ENCODE results near the gene NMNAT2. TPM values are rescaled to one million over a fixed set of nuclear protein-coding genes. Genes with fewer than 3 reads are reported as not detected.

NMNAT2 gene
- polyA plus RNA-seq, 1 donor from 2014 or later = 43.8 TPM

GRCh38 chr1:183461350-183461749, 43.2 kb upstream of the NMNAT2 start:
- no peak overlapping the region for H3K27ac ChIP-seq (ENCODE audit: low read length)
- H3K4me3 ChIP-seq (ENCODE audit: low read length) = no peak overlapping the region
- H3K27me3 ChIP-seq (ENCODE audit: insufficient read depth, low read depth, low read length) = no peaks in the 10 kb centered on the region
- no peaks in the 10 kb centered on the region for H3K9me2 ChIP-seq (ENCODE audit: insufficient read depth, low read length)
- no peaks in the 10 kb centered on the region for H3K36me3 ChIP-seq (ENCODE audit: insufficient read depth, low read length)
- no peak overlapping the region for H3K9ac ChIP-seq (ENCODE audit: low read length)
- H3F3A ChIP-seq (ENCODE audit: insufficient read depth, low read length, poor library complexity, severe bottlenecking) = no peaks in the 10 kb centered on the region
- no peaks in the 10 kb centered on the region for H3K79me2 ChIP-seq (replicated peaks; ENCODE audit: insufficient read depth, low read length)
- TF ChIP-seq CTCF (IDR thresholded peaks at IDR 0.05; ENCODE audit: poor library complexity, severe bottlenecking) = no peak
- TF ChIP-seq EZH2 (IDR thresholded peaks at IDR 0.05; ENCODE audit: borderline replicate concordance, insufficient read depth, low read length, poor library complexity, severe bottlenecking) = no peak
- TF ChIP-seq SMC3 (conservative IDR thresholded peaks at IDR 0.05; ENCODE audit: poor library complexity) = no peak
- no peak for TF ChIP-seq REST (IDR thresholded peaks at IDR 0.05; ENCODE audit: borderline replicate concordance)
- no peak for TF ChIP-seq POLR2AphosphoS5 (IDR thresholded peaks at IDR 0.05)
- no peak for TF ChIP-seq TAF1 (IDR thresholded peaks at IDR 0.05; ENCODE audit: low read depth)
- TF ChIP-seq RAD21 (conservative IDR thresholded peaks at IDR 0.05) = no peak
- no peak for TF ChIP-seq EP300 (conservative IDR thresholded peaks at IDR 0.05; ENCODE audit: poor library complexity, severe bottlenecking)
- no peak for TF ChIP-seq MXI1 (conservative IDR thresholded peaks at IDR 0.05; ENCODE audit: poor library complexity, severe bottlenecking)
- H2AFZ ChIP-seq (ENCODE audit: low read depth, low read length) = no peak overlapping the region
- H3K9me3 ChIP-seq (ENCODE audit: low read length) = no peaks in the 10 kb centered on the region
- H4K20me1 ChIP-seq (ENCODE audit: insufficient read depth) = no peaks in the 10 kb centered on the region
- no peak overlapping the region for H3K4me2 ChIP-seq (ENCODE audit: low read length)

- Histone ChIP-seq H3K27ac (ENCODE audit: low read length) (no peak overlapping the region), H3K9ac (ENCODE audit: low read length) (no peak overlapping the region), H2AFZ (ENCODE audit: low read depth, low read length) (no peak overlapping the region), H3F3A (ENCODE audit: insufficient read depth, low read length, poor library complexity, severe bottlenecking) (no peaks in the 10 kb centered on the region), H4K20me1 (ENCODE audit: insufficient read depth) (no peaks in the 10 kb centered on the region), H3K36me3 (ENCODE audit: insufficient read depth, low read length) (no peaks in the 10 kb centered on the region), H3K9me3 (ENCODE audit: low read length) (no peaks in the 10 kb centered on the region), H3K9me2 (ENCODE audit: insufficient read depth, low read length) (no peaks in the 10 kb centered on the region), H3K79me2 (replicated peaks; ENCODE audit: insufficient read depth, low read length) (no peaks in the 10 kb centered on the region), H3K4me3 (ENCODE audit: low read length) (no peak overlapping the region), H3K27me3 (ENCODE audit: insufficient read depth, low read depth, low read length) (no peaks in the 10 kb centered on the region), H3K4me2 (ENCODE audit: low read length) (no peak overlapping the region)
- no peak for TF ChIP-seq REST (IDR thresholded peaks at IDR 0.05; ENCODE audit: borderline replicate concordance)
- no peak for TF ChIP-seq CTCF (IDR thresholded peaks at IDR 0.05; ENCODE audit: poor library complexity, severe bottlenecking)
- no peak for TF ChIP-seq MXI1 (conservative IDR thresholded peaks at IDR 0.05; ENCODE audit: poor library complexity, severe bottlenecking)
- no peak for TF ChIP-seq RAD21 (conservative IDR thresholded peaks at IDR 0.05)
- TF ChIP-seq TAF1 (IDR thresholded peaks at IDR 0.05; ENCODE audit: low read depth) = no peak
- no peak for TF ChIP-seq EP300 (conservative IDR thresholded peaks at IDR 0.05; ENCODE audit: poor library complexity, severe bottlenecking)
- TF ChIP-seq EZH2 (IDR thresholded peaks at IDR 0.05; ENCODE audit: borderline replicate concordance, insufficient read depth, low read length, poor library complexity, severe bottlenecking) = no peak
- TF ChIP-seq POLR2AphosphoS5 (IDR thresholded peaks at IDR 0.05) = no peak
- no peak for TF ChIP-seq SMC3 (conservative IDR thresholded peaks at IDR 0.05; ENCODE audit: poor library complexity)
Measured at GRCh38 chr1:183460596-183460995, 42.4 kb upstream of the NMNAT2 start.
